ENCODE data around the gene AP4S1.

Gene AP4S1

GRCh38 chr14:31133133-31133532 is 107.7 kb downstream of the AP4S1 start:
- H3K27ac Mint-ChIP-seq, result peak overlapping the region; percentile 62
- no peaks in the 10 kb centered on the region for H3K4me1 Mint-ChIP-seq

GRCh38 chr14:31137214-31137889 is 111.9 kb downstream of the AP4S1 start:
- no peak for DNase-seq
- Mint-ChIP-seq H3K27me3 (ENCODE audit: low read depth, poor library complexity) (peaks cover 3% of the 10 kb centered on the region), H3K9me3 (no peaks in the 10 kb centered on the region), H3K4me3 (no peak overlapping the region), H3K27ac (peak overlapping the region; percentile 26), H3K36me3 (ENCODE audit: low read depth) (peaks cover 64% of the 10 kb centered on the region), H3K4me1 (no peaks in the 10 kb centered on the region)
- no peak for TF ChIP-seq CTCF (IDR thresholded peaks at IDR 0.05)

More at GRCh38 chr14:31133133-31133532, 107.7 kb downstream of the AP4S1 start:
- DNase-seq, result no peak
- Mint-ChIP-seq H3K27me3 (ENCODE audit: low read depth, poor library complexity) (peaks cover 3% of the 10 kb centered on the region), H3K9me3 (no peaks in the 10 kb centered on the region), H3K36me3 (ENCODE audit: low read depth) (peaks cover 66% of the 10 kb centered on the region), H3K4me3 (no peak overlapping the region)
- no peak for TF ChIP-seq CTCF (IDR thresholded peaks at IDR 0.05)

- TF ChIP-seq CTCF (IDR thresholded peaks at IDR 0.05), result no peak
- H3K4me1 Mint-ChIP-seq, result no peaks in the 10 kb centered on the region
- H3K4me3 Mint-ChIP-seq, result no peak overlapping the region
- H3K27ac Mint-ChIP-seq, result peak overlapping the region; percentile 88
- H3K36me3 Mint-ChIP-seq (ENCODE audit: low read depth), result peaks cover 58% of the 10 kb centered on the region
- H3K27me3 Mint-ChIP-seq (ENCODE audit: low read depth, poor library complexity), result peaks cover 3% of the 10 kb centered on the region
- no peaks in the 10 kb centered on the region for H3K9me3 Mint-ChIP-seq
- DNase-seq, result no peak
Observed at GRCh38 chr14:31138301-31138700, 112.9 kb downstream of the AP4S1 start.

GRCh38 chr14:31139301-31139847 is 113.9 kb downstream of the AP4S1 start:
- H3K9me3 Mint-ChIP-seq, result no peaks in the 10 kb centered on the region
- no peak overlapping the region for H3K4me3 Mint-ChIP-seq
- no peak overlapping the region for H3K27ac Mint-ChIP-seq
- DNase-seq, result no peak
- peaks cover 3% of the 10 kb centered on the region for H3K27me3 Mint-ChIP-seq (ENCODE audit: low read depth, poor library complexity)
- peaks cover 52% of the 10 kb centered on the region for H3K36me3 Mint-ChIP-seq (ENCODE audit: low read depth)
- H3K4me1 Mint-ChIP-seq, result no peaks in the 10 kb centered on the region
- no peak for TF ChIP-seq CTCF (IDR thresholded peaks at IDR 0.05)

GRCh38 chr14:31142455-31143087 is 117.1 kb downstream of the AP4S1 start:
- Mint-ChIP-seq H3K36me3 (ENCODE audit: low read depth) (peaks cover 40% of the 10 kb centered on the region), H3K4me1 (no peaks in the 10 kb centered on the region), H3K27ac (no peak overlapping the region), H3K27me3 (ENCODE audit: low read depth, poor library complexity) (no peaks in the 10 kb centered on the region), H3K9me3 (no peaks in the 10 kb centered on the region), H3K4me3 (no peak overlapping the region)
- no peak for TF ChIP-seq CTCF (IDR thresholded peaks at IDR 0.05)
- DNase-seq, result no peak
